CD4-positive, alpha-beta T cell (primary cell): ENCODE results near the gene SFT2D3. TPM values are rescaled to one million over a fixed set of nuclear protein-coding genes. Genes with fewer than 3 reads are reported as not detected.

ENCODE experiments used
- ATAC-seq: fragments of 200-7000 bp; cut with Tn5 transposase; one replicate; pipeline ENCODE4 v1.10.0; 2022; ENCODE audit warnings: mild to moderate bottlenecking; ENCODE audit not compliant: poor library complexity
- CTCF ChIA-PET: fragments of 350-600 bp; sonication (Branson Sonifier 250); formaldehyde crosslinking; loops from one replicate; lab custom pipeline; 2021; ENCODE audit warnings: antibody characterized with exemption, inconsistent platforms; lab: Charles Lee
- POLR2A ChIA-PET: fragments of 350-600 bp; sonication (Branson Sonifier 250); formaldehyde crosslinking; loops from one replicate; lab custom pipeline; 2021; ENCODE audit warnings: antibody characterized with exemption, inconsistent platforms; lab: Charles Lee
- DNase-seq, 14 experiments: peaks; one replicate each; pipeline ENCODE4 v3.0.0-alpha.2; 2013 to 2020; ENCODE audit warnings: mixed read lengths in 2 of 14
- H3K27ac ChIP-seq, 2 donors: one replicate each; pipeline versions ENCODE4 v1.5.1 to v1.7.0; 2013; ENCODE audit warnings: low read length in 2 of 2, low read depth in 1 of 2, mild to moderate bottlenecking in 1 of 2
- H3K27me3 ChIP-seq, 2 experiments: 1 replicate in 1 of 2; 2 replicates in 1 of 2; pipeline versions ENCODE4 v1.6.1 to v1.7.0; 2013; ENCODE audit warnings: low read length in 2 of 2, control low read depth in 1 of 2, mild to moderate bottlenecking in 1 of 2, moderate library complexity in 1 of 2; ENCODE audit not compliant: insufficient read depth in 2 of 2, control insufficient read depth in 1 of 2
- H3K36me3 ChIP-seq: one replicate; pipeline ENCODE4 v1.6.1; 2013; ENCODE audit warnings: low read length, control low read depth; ENCODE audit not compliant: insufficient read depth
- H3K4me1 ChIP-seq: one replicate; pipeline ENCODE4 v1.6.1; 2013; ENCODE audit warnings: low read length, control low read depth; ENCODE audit not compliant: insufficient read depth
- H3K4me3 ChIP-seq: one replicate; pipeline ENCODE4 v1.5.1; 2013; ENCODE audit warnings: mild to moderate bottlenecking, low read length, moderate library complexity
- H3K9me3 ChIP-seq, 2 experiments: 1 replicate in 1 of 2; 2 replicates in 1 of 2; pipeline versions ENCODE4 v1.6.1 to v1.7.0; 2013; ENCODE audit warnings: low read length in 2 of 2, mild to moderate bottlenecking in 2 of 2, control low read depth in 1 of 2, moderate library complexity in 1 of 2; ENCODE audit not compliant: control insufficient read depth in 1 of 2, insufficient read depth in 1 of 2
- H3K27ac Mint-ChIP-seq: one replicate; pipeline ENCODE4 v1.8.0; 2020; ENCODE audit warnings: mixed read lengths
- H3K27me3 Mint-ChIP-seq: one replicate; pipeline ENCODE4 v1.8.0; 2021; ENCODE audit warnings: mixed read lengths
- H3K36me3 Mint-ChIP-seq: one replicate; pipeline ENCODE4 v1.8.0; 2021; ENCODE audit warnings: low read depth, mixed read lengths
- H3K4me1 Mint-ChIP-seq: one replicate; pipeline ENCODE4 v1.8.0; 2021; ENCODE audit warnings: low read depth, mixed read lengths
- H3K4me3 Mint-ChIP-seq: one replicate; pipeline ENCODE4 v1.8.0; 2020; ENCODE audit warnings: mild to moderate bottlenecking, mixed read lengths
- H3K9me3 Mint-ChIP-seq: one replicate; pipeline ENCODE4 v1.8.0; 2020; ENCODE audit warnings: mixed read lengths
- intact Hi-C, 2 experiments: fragments of 100-400 bp; cut with DNase I in 1 of 2; cut with micrococcal nuclease in 1 of 2; formaldehyde crosslinking; loops; one replicate each; pipeline versions ENCODE4 v1.15.1 to v1.9.0; 2023 to 2025; cut with DNase I, micrococcal nuclease
- total RNA-seq, 174 experiments: library from RNA in 2 of 174; stranded (reverse) in 2 of 174; gene quantifications; one replicate each; pipeline ENCODE4 v1.2.3 and lab custom pipeline; 2021 to 2026
- TF ChIP-seq, protein P1 (sequence below): fragments of 200-600 bp; IDR thresholded peaks from one replicate; pipeline ENCODE4 v1.8.0; 2022; ENCODE audit warnings: antibody characterized with exemption, mild to moderate bottlenecking

SFT2D3 gene
- total RNA-seq, 2 experiments from 2014 or later: 8.5 to 8.9 TPM

GRCh38 chr2:127706215-127706990 lies 5.1 kb downstream of the SFT2D3 start:
- Histone ChIP-seq H3K27ac (no peak overlapping the region), H3K4me1 (peaks cover 26% of the 10 kb centered on the region), H3K4me3 (no peak overlapping the region), H3K27me3 (no peaks in the 10 kb centered on the region), H3K36me3 (peaks cover 50% of the 10 kb centered on the region), H3K9me3 (no peaks in the 10 kb centered on the region)
- POLR2A ChIA-PET: interaction anchor here (0.7 kb wide), 1 partner anchor 57 kb away, joined by 3 read pairs; no protein-coding TSS in a partner anchor
- Mint-ChIP-seq H3K27ac (no peak overlapping the region), H3K4me1 (peaks cover 36% of the 10 kb centered on the region), H3K27me3 (no peaks in the 10 kb centered on the region), H3K4me3 (no peak overlapping the region), H3K36me3 (peaks cover 68% of the 10 kb centered on the region), H3K9me3 (no peaks in the 10 kb centered on the region)
- intact Hi-C loops: no loop called here
- DNase-seq (no peak), ATAC-seq (no peak)
- TF ChIP-seq, protein P1, sequence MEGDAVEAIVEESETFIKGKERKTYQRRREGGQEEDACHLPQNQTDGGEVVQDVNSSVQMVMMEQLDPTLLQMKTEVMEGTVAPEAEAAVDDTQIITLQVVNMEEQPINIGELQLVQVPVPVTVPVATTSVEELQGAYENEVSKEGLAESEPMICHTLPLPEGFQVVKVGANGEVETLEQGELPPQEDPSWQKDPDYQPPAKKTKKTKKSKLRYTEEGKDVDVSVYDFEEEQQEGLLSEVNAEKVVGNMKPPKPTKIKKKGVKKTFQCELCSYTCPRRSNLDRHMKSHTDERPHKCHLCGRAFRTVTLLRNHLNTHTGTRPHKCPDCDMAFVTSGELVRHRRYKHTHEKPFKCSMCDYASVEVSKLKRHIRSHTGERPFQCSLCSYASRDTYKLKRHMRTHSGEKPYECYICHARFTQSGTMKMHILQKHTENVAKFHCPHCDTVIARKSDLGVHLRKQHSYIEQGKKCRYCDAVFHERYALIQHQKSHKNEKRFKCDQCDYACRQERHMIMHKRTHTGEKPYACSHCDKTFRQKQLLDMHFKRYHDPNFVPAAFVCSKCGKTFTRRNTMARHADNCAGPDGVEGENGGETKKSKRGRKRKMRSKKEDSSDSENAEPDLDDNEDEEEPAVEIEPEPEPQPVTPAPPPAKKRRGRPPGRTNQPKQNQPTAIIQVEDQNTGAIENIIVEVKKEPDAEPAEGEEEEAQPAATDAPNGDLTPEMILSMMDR: no peak
- CTCF ChIA-PET: no interaction called here

- TF ChIP-seq, protein P1: no peak
- CTCF ChIA-PET: no interaction called here
- POLR2A ChIA-PET: no interaction called here
- H3K4me3 Mint-ChIP-seq: no peak overlapping the region
- no peaks in the 10 kb centered on the region for H3K9me3 Mint-ChIP-seq
- Histone ChIP-seq H3K27ac (no peak overlapping the region), H3K9me3 (no peaks in the 10 kb centered on the region), H3K27me3 (no peaks in the 10 kb centered on the region), H3K36me3 (peaks cover 50% of the 10 kb centered on the region), H3K4me3 (no peak overlapping the region), H3K4me1 (peaks cover 16% of the 10 kb centered on the region)
- no peak for DNase-seq
- intact Hi-C loops: no loop called here
- H3K36me3 Mint-ChIP-seq: peaks cover 64% of the 10 kb centered on the region
- no peaks in the 10 kb centered on the region for H3K27me3 Mint-ChIP-seq
- ATAC-seq: no peak
- no peak overlapping the region for H3K27ac Mint-ChIP-seq
- H3K4me1 Mint-ChIP-seq: peaks cover 24% of the 10 kb centered on the region
Measured at GRCh38 chr2:127707890-127708648, 6.8 kb downstream of the SFT2D3 start.

GRCh38 chr2:127709336-127709735 lies 8.0 kb downstream of the SFT2D3 start:
- no peak overlapping the region for H3K27ac ChIP-seq
- H3K36me3 Mint-ChIP-seq: peaks cover 71% of the 10 kb centered on the region
- CTCF ChIA-PET: no interaction called here

More at GRCh38 chr2:127709336-127709735, 8.0 kb downstream of the SFT2D3 start:
- Mint-ChIP-seq H3K4me1 (peaks cover 12% of the 10 kb centered on the region), H3K9me3 (no peaks in the 10 kb centered on the region), H3K27ac (no peak overlapping the region), H3K4me3 (no peak overlapping the region), H3K27me3 (no peaks in the 10 kb centered on the region)
- H3K36me3 ChIP-seq: peaks cover 55% of the 10 kb centered on the region
- no peak overlapping the region for H3K4me3 ChIP-seq
- intact Hi-C loops: no loop called here
- POLR2A ChIA-PET: no interaction called here
- H3K9me3 ChIP-seq: no peaks in the 10 kb centered on the region
- peaks cover 7% of the 10 kb centered on the region for H3K4me1 ChIP-seq
- ATAC-seq: no peak
- TF ChIP-seq, protein P1: no peak
- H3K27me3 ChIP-seq: no peaks in the 10 kb centered on the region
- DNase-seq: no peak
